Activated CD4-positive, alpha-beta T cell treated with anti-CD3 and anti-CD28 coated beads, Interleukin-2, amount 50 U/mL, for 48 hours (primary cell): ENCODE results near the gene DAPK1.

Experiments
- DNase-seq, 2 experiments: peaks; one replicate each; pipeline ENCODE4 v3.0.0-alpha.2; 2020

The DAPK1 gene

DNA sequence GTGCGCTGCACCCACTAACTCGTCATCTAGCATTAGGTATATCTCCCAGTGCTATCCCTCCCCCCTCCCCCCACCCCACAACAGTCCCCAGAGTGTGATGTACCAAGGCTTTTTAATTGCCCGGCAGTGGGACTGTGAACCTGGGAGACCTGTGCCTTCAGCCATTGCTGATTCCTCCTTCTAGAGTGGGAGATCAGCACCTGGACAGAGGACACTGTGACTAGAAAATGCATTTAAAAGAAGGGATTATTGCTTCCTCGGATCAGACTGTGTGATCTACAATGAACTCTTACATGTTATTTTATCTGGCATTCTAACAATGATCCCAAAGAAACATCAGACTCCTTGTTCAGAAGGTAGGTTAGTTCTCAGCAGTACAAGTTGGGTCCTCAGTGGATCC, 254.2 kb downstream of the DAPK1 start:
- DNase-seq: no peak

DNA sequence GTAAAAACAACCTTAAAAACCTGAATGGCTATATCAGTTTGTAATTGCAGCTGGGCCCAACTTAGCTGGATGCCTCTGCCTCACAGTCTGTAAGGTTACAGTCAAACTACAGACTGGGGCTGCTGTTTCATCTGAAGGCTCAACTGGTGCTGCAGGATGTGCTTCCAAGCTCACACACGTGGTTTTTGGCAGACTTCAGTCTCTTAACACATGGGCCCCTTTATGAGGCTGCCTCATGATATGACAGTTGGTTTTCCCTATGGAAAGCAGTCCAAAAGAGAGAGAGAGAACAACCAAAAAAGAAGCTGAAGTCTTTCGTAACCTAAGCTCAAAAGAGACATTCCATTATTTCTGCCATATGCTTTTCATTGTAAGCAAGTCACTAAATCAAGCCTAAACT, 255.6 kb downstream of the DAPK1 start:
- DNase-seq: no peak
